GM21576 (cell line): Measurements from ENCODE around the gene MORN1.
"Not testable (repeated sequence)": the region's sequence is repeated elsewhere in the genome, so short reads cannot be mapped to it uniquely, and the experiment has no call there.

Experiments
- ATAC-seq: cut with Tn5 transposase; IDR thresholded peaks from one replicate; pipeline ENCODE4 v1.9.1; 2021; ENCODE audit warnings: mild to moderate bottlenecking, moderate library complexity; ENCODE audit not compliant: unreplicated experiment

Gene MORN1

GRCh38 chr1:2341706-2342383 lies 49.5 kb downstream of the MORN1 start:
- ATAC-seq, result no peak

GRCh38 chr1:2340918-2341254 lies 50.5 kb downstream of the MORN1 start:
- no peak for ATAC-seq

- ATAC-seq, result no peak
Measured at GRCh38 chr1:2340086-2340917, 51.1 kb downstream of the MORN1 start.

GRCh38 chr1:2339206-2340085 lies 51.9 kb downstream of the MORN1 start:
- ATAC-seq, result no peak

- no peak for ATAC-seq
Measured at GRCh38 chr1:2337501-2337900, 53.9 kb downstream of the MORN1 start.

- no peak for ATAC-seq
Measured at GRCh38 chr1:2337081-2337480, 54.3 kb downstream of the MORN1 start.

GRCh38 chr1:2336499-2336898 lies 54.9 kb downstream of the MORN1 start:
- no peak for ATAC-seq

GRCh38 chr1:2335721-2336455 lies 55.5 kb downstream of the MORN1 start:
- ATAC-seq, result no peak

- no peak for ATAC-seq
Measured at GRCh38 chr1:2334883-2335534, 56.3 kb downstream of the MORN1 start.

- ATAC-seq, result no peak
Measured at GRCh38 chr1:2334366-2334765, 57.0 kb downstream of the MORN1 start.

GRCh38 chr1:2331580-2331979 lies 59.8 kb downstream of the MORN1 start:
- not testable (repeated sequence) for ATAC-seq

GRCh38 chr1:2331200-2331544 lies 60.2 kb downstream of the MORN1 start:
- no peak for ATAC-seq

- ATAC-seq, result no peak
Measured at GRCh38 chr1:2330519-2331199, 60.7 kb downstream of the MORN1 start.

- ATAC-seq, result no peak
Measured at GRCh38 chr1:2330035-2330434, 61.3 kb downstream of the MORN1 start.

GRCh38 chr1:2328676-2329455 lies 62.5 kb downstream of the MORN1 start:
- ATAC-seq, result no peak

- ATAC-seq, result no peak
Measured at GRCh38 chr1:2327841-2328240, 63.5 kb downstream of the MORN1 start.

GRCh38 chr1:2327162-2327561 lies 64.2 kb downstream of the MORN1 start:
- ATAC-seq, result not testable (repeated sequence)

GRCh38 chr1:2326524-2326923 lies 64.8 kb downstream of the MORN1 start:
- ATAC-seq, result no peak
